ENCODE results near the gene LGALSL.

DNA sequence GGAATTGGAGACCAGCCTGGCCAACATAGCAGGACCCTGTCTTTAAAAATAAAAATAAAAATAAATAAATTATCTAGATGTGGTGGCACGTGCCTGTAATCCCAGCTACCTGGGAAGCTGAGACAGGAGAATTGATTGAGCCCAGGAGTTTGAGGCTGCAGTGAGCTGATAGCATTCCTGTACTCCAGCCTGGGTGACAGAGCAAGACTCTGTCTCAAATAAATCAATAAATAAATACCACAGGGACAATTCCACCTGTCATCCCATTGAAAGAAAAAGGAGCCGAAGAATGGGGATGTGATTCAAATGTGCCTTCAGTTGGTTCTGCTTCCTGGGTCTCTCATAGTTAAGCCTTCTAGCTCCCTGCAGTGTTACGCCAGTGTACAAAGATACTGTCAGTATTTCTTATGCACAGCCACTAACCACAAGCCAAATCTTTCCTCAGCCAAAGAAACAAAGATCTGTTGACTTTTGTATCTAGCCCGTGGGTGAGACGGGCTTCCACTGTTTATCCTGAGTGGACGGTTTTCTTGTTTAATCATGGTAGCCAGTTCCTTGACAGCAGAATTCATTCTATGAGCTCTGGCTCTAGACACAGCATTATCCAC is 12.6 kb downstream of the LGALSL start:
- TF ChIP-seq, protein P1, sequence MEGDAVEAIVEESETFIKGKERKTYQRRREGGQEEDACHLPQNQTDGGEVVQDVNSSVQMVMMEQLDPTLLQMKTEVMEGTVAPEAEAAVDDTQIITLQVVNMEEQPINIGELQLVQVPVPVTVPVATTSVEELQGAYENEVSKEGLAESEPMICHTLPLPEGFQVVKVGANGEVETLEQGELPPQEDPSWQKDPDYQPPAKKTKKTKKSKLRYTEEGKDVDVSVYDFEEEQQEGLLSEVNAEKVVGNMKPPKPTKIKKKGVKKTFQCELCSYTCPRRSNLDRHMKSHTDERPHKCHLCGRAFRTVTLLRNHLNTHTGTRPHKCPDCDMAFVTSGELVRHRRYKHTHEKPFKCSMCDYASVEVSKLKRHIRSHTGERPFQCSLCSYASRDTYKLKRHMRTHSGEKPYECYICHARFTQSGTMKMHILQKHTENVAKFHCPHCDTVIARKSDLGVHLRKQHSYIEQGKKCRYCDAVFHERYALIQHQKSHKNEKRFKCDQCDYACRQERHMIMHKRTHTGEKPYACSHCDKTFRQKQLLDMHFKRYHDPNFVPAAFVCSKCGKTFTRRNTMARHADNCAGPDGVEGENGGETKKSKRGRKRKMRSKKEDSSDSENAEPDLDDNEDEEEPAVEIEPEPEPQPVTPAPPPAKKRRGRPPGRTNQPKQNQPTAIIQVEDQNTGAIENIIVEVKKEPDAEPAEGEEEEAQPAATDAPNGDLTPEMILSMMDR (conservative IDR thresholded peaks at IDR 0.05) = no peak
- TF ChIP-seq EZH2 (IDR thresholded peaks at IDR 0.05; ENCODE audit: low read depth) = no peak
